H1 (cell line): ENCODE data around the gene ARAP2. TPM values are rescaled to one million over a fixed set of nuclear protein-coding genes. Genes with fewer than 3 reads are reported as not detected.

Experiments
- CTCF ChIA-PET: fragments of 300-600 bp; sonication (Branson Sonifier 250); formaldehyde crosslinking; loops from one replicate; lab custom pipeline; 2021; ENCODE audit not compliant: partially characterized antibody; lab: Charles Lee
- POLR2A ChIA-PET: fragments of 300-600 bp; sonication (Branson Sonifier 250); formaldehyde crosslinking; loops from one replicate; lab custom pipeline; 2021; ENCODE audit warnings: inconsistent platforms; ENCODE audit not compliant: partially characterized antibody; lab: Charles Lee
- DNase-seq, 2 experiments: peaks; one replicate each; pipeline versions ENCODE4 v3.0.0 to v3.0.0-alpha.2; 2010 to 2022; ENCODE audit warnings: low spot score in 2 of 2, low read depth in 1 of 2, mixed read lengths in 1 of 2
- FAIRE-seq: peaks from 2 replicates; lab custom pipeline; 2011; peaks lifted over from hg19 to GRCh38; lab: Jason Lieb, UNC
- H2AFZ ChIP-seq: 2 replicates; pipeline ENCODE4 v1.8.1; 2012; ENCODE audit warnings: low read length, inconsistent platforms
- H2AK5ac ChIP-seq: 2 replicates; pipeline ENCODE4 v1.6.1; 2013; ENCODE audit warnings: low read depth, low read length
- H2BK120ac ChIP-seq: replicated peaks from 2 replicates; pipeline ENCODE3; 2013; ENCODE audit warnings: low read depth, low read length, inconsistent platforms
- H2BK12ac ChIP-seq: 2 replicates; pipeline ENCODE4 v1.6.1; 2013; ENCODE audit warnings: low read depth, low read length
- H2BK15ac ChIP-seq: 2 replicates; pipeline ENCODE4 v1.6.1; 2013; ENCODE audit warnings: low read length
- H2BK20ac ChIP-seq: 2 replicates; pipeline ENCODE4 v1.6.1; 2013; ENCODE audit warnings: low read length
- H2BK5ac ChIP-seq: 2 replicates; pipeline ENCODE4 v1.6.1; 2013; ENCODE audit warnings: low read depth, low read length
- H3K14ac ChIP-seq: 2 replicates; pipeline ENCODE4 v1.6.1; 2013; ENCODE audit warnings: inconsistent platforms; ENCODE audit not compliant: insufficient read length
- H3K18ac ChIP-seq: 2 replicates; pipeline ENCODE4 v1.6.1; 2013; ENCODE audit warnings: low read length; ENCODE audit errors: extremely low read depth
- H3K23ac ChIP-seq: 2 replicates; pipeline ENCODE4 v1.6.1; 2013; ENCODE audit warnings: inconsistent platforms; ENCODE audit not compliant: insufficient read length
- H3K23me2 ChIP-seq: 2 replicates; pipeline ENCODE4 v1.6.1; 2013; ENCODE audit warnings: low read depth, low read length
- H3K27ac ChIP-seq: 2 replicates; pipeline ENCODE4 v1.6.1; 2011; ENCODE audit warnings: low read depth, low read length, inconsistent platforms
- H3K27me3 ChIP-seq, 4 experiments: replicated peaks in 1 of 4; 1 replicate in 1 of 4; 2 replicates in 3 of 4; pipeline versions ENCODE4 v1.6.1 to v1.8.1; 2011 to 2013; ENCODE audit warnings: low read length in 3 of 4, mild to moderate bottlenecking in 3 of 4, inconsistent platforms in 2 of 4, mixed read lengths in 2 of 4, moderate library complexity in 1 of 4; ENCODE audit not compliant: control insufficient read depth in 3 of 4, insufficient read depth in 3 of 4; ENCODE audit errors: extremely low read depth in 1 of 4
- H3K36me3 ChIP-seq, 4 experiments: 2 replicates each; pipeline versions ENCODE4 v1.6.1 to v1.8.1; 2011 to 2013; ENCODE audit warnings: mild to moderate bottlenecking in 4 of 4, low read length in 3 of 4, moderate library complexity in 2 of 4, control low read depth in 1 of 4, inconsistent platforms in 1 of 4; ENCODE audit not compliant: insufficient read depth in 4 of 4, control insufficient read depth in 2 of 4
- H3K4ac ChIP-seq: replicated peaks from 2 replicates; pipeline ENCODE3; 2013; ENCODE audit warnings: low read length, low read depth, mixed read lengths, inconsistent platforms; ENCODE audit not compliant: insufficient read length
- H3K4me1 ChIP-seq, 4 experiments: replicated peaks in 1 of 4; 1 replicate in 1 of 4; 2 replicates in 3 of 4; pipeline versions ENCODE4 v1.6.1 to v1.8.1; 2011 to 2013; ENCODE audit warnings: low read length in 3 of 4, inconsistent platforms in 2 of 4, mixed read lengths in 1 of 4; ENCODE audit not compliant: insufficient read depth in 4 of 4, control insufficient read depth in 3 of 4
- H3K4me2 ChIP-seq, 2 experiments: 2 replicates each; pipeline versions ENCODE4 v1.6.1 to v1.8.1; 2011 to 2013; ENCODE audit warnings: low read depth in 2 of 2, low read length in 2 of 2, control low read depth in 1 of 2, inconsistent platforms in 1 of 2, mild to moderate bottlenecking in 1 of 2; ENCODE audit not compliant: insufficient read depth in 1 of 2
- H3K4me3 ChIP-seq, 4 experiments: fragments of 200-600, 300-600 bp in 1 of 4; sonication (generic), shearing (Covaris generic), sonication (Bioruptor Twin) in 1 of 4; 2 replicates each; pipeline versions ENCODE4 v1.5.1 to v1.8.1; 2011 to 2016; ENCODE audit warnings: low read length in 4 of 4, low read depth in 3 of 4, control low read depth in 2 of 4, inconsistent platforms in 2 of 4, mild to moderate bottlenecking in 2 of 4, mixed read lengths in 1 of 4, moderate library complexity in 1 of 4; ENCODE audit not compliant: insufficient read depth in 2 of 4; ENCODE audit errors: extremely low read depth in 1 of 4
- H3K56ac ChIP-seq: replicated peaks from 2 replicates; pipeline ENCODE3; 2013; ENCODE audit warnings: low read depth, mild to moderate bottlenecking, mixed read lengths, low read length, inconsistent platforms; ENCODE audit not compliant: insufficient read length
- H3K79me1 ChIP-seq: 2 replicates; pipeline ENCODE4 v1.6.1; 2013; ENCODE audit warnings: low read depth, low read length, control low read depth
- H3K79me2 ChIP-seq, 2 experiments: 2 replicates each; pipeline versions ENCODE4 v1.6.1 to v1.8.1; 2012 to 2013; ENCODE audit warnings: low read length in 2 of 2, mild to moderate bottlenecking in 2 of 2, inconsistent platforms in 1 of 2; ENCODE audit not compliant: insufficient read depth in 2 of 2, control insufficient read depth in 1 of 2
- H3K9ac ChIP-seq, 4 experiments: replicated peaks in 1 of 4; 1 replicate in 1 of 4; 2 replicates in 3 of 4; pipeline versions ENCODE4 v1.6.1 to v1.8.1; 2011 to 2013; ENCODE audit warnings: low read depth in 3 of 4, low read length in 3 of 4, control low read depth in 2 of 4, mild to moderate bottlenecking in 2 of 4, moderate library complexity in 2 of 4, inconsistent platforms in 1 of 4; ENCODE audit errors: extremely low read depth in 1 of 4
- H3K9me3 ChIP-seq, 2 experiments: 2 replicates each; pipeline versions ENCODE4 v1.6.1 to v1.8.1; 2012 to 2013; ENCODE audit warnings: mild to moderate bottlenecking in 2 of 2, moderate library complexity in 2 of 2, control low read depth in 1 of 2, inconsistent platforms in 1 of 2, low read depth in 1 of 2, low read length in 1 of 2, mixed read lengths in 1 of 2; ENCODE audit not compliant: insufficient read depth in 2 of 2
- H4K20me1 ChIP-seq, 2 experiments: replicated peaks in 1 of 2; 2 replicates each; pipeline versions ENCODE3 to v1.8.1; 2011 to 2013; ENCODE audit warnings: inconsistent platforms in 2 of 2, low read length in 2 of 2, mild to moderate bottlenecking in 1 of 2; ENCODE audit not compliant: insufficient read depth in 2 of 2, control insufficient read depth in 1 of 2
- H4K5ac ChIP-seq: 2 replicates; pipeline ENCODE4 v1.6.1; 2013; ENCODE audit warnings: low read length, low read depth, mixed read lengths, inconsistent platforms; ENCODE audit not compliant: insufficient read length
- H4K8ac ChIP-seq: 2 replicates; pipeline ENCODE4 v1.8.0; 2013; ENCODE audit warnings: mild to moderate bottlenecking, moderate library complexity, low read length, inconsistent platforms; ENCODE audit not compliant: insufficient read depth; ENCODE audit errors: extremely low read depth
- H4K91ac ChIP-seq: replicated peaks from 2 replicates; pipeline ENCODE3; 2013; ENCODE audit warnings: low read length, mixed read lengths, inconsistent platforms; ENCODE audit not compliant: insufficient read length
- BACH1 ChIP-seq: IDR thresholded peaks from 2 replicates; pipeline ENCODE4 v1.6.1; 2012; ENCODE audit warnings: low read length, improper control_type of control experiment
- CREB1 ChIP-seq: IDR thresholded peaks from 2 replicates; pipeline ENCODE4 v1.6.1; 2012; ENCODE audit warnings: inconsistent platforms
- FOSL1 ChIP-seq: IDR thresholded peaks from 2 replicates; pipeline ENCODE4 v1.6.1; 2011; ENCODE audit warnings: mild to moderate bottlenecking, low read depth, low read length, moderate library complexity; ENCODE audit not compliant: insufficient read depth
- JUND ChIP-seq: IDR thresholded peaks from 2 replicates; pipeline ENCODE4 v1.6.1; 2011; ENCODE audit warnings: mild to moderate bottlenecking, improper control_type of control experiment, low read length
- KDM5A ChIP-seq: fragments of 200-600 bp; IDR thresholded peaks from 2 replicates; pipeline ENCODE4 v1.7.1; 2012; ENCODE audit warnings: mild to moderate bottlenecking, low read length, inconsistent platforms, mixed read lengths
- NANOG ChIP-seq: IDR thresholded peaks from 2 replicates; pipeline ENCODE4 v1.6.1; 2011; ENCODE audit warnings: low read length, low read depth, mild to moderate bottlenecking, inconsistent platforms; ENCODE audit not compliant: insufficient read depth, poor library complexity, severe bottlenecking
- POLR2A ChIP-seq, 2 experiments: IDR thresholded peaks; 1 replicate in 1 of 2; 2 replicates in 1 of 2; pipeline ENCODE4 v1.6.1; 2011; ENCODE audit warnings: low read depth in 2 of 2, low read length in 2 of 2, mild to moderate bottlenecking in 2 of 2; ENCODE audit errors: control extremely low read depth in 1 of 2
- RFX5 ChIP-seq: IDR thresholded peaks from 2 replicates; pipeline ENCODE4 v1.6.1; 2011; ENCODE audit warnings: low read depth, low read length, improper control_type of control experiment, borderline replicate concordance
- TBP ChIP-seq: IDR thresholded peaks from 2 replicates; pipeline ENCODE4 v1.6.1; 2011; ENCODE audit warnings: low read depth, low read length, improper control_type of control experiment
- whole genome bisulfite sequencing, 2 experiments: shearing (Covaris generic) in 1 of 2; methylation state at CpG; one replicate each; pipeline versions ENCODE4 v1.1.6 to v1.1.7; 2013 to 2015; ENCODE audit warnings: low lambda C conversion rate in 2 of 2, mixed read lengths in 2 of 2, inconsistent platforms in 1 of 2, low coverage in 1 of 2, missing lambda C conversion rate in 1 of 2; ENCODE audit not compliant: insufficient replicate concordance in 2 of 2, insufficient coverage in 1 of 2, insufficient read length in 1 of 2; ENCODE audit errors: extremely low coverage in 1 of 2, missing lambda C conversion rate in 1 of 2; 5-methylcytosine and 5-hydroxymethylcytosine counted together
- polyA plus RNA-seq, 7 experiments: library from polyadenylated mRNA; depleted of rRNA in 3 of 7; stranded (reverse) in 5 of 7; unstranded in 2 of 7; fragments of >200 nt in 5 of 7; fragments of 200-250 nt in 2 of 7; gene quantifications; 1 replicate in 5 of 7; 2 replicates in 1 of 7; 4 replicates in 1 of 7; pipeline versions ENCODE4 v1.2.1 to v1.2.3, GENCODE V29; 2011 to 2013; ENCODE audit warnings: missing spikeins in 2 of 7, mixed read lengths in 2 of 7
- total RNA-seq: library from RNA; stranded (reverse); fragmentation: NEBNext Ultra II Directional; extraction: Animal tissue kit (Norgen Biotek cat#: 25700); gene quantifications from 2 replicates; pipeline ENCODE4 v1.2.1, GENCODE V29; 2021

ARAP2 gene
- total and polyA plus RNA-seq, 2 of the 8 experiments (the other 6 are each of a cell fraction or from before 2014, with no cell fraction given), result 0.15 to 2.3 TPM

DNA sequence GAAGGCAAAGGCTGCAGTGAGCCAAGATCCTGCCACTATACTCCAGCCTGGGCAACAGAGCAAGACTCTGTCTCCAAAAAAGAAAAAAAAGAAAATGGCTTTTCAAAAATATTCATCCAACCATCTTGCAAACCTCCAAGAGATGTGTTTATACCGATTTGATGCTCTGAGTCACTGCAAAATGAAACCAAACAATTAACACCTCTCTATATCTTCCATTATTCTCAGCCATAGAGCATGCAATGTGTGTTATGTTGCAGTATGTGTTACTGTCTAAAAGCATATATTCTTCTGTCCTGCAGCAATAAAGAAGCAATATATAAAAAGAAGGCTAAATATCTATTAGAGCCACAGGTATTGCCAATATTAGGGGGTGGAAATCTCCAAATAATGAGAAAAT lies 51.4 kb downstream of the ARAP2 start:
- H2BK15ac ChIP-seq, result no peak overlapping the region
- H3K9me3 ChIP-seq, result no peaks in the 10 kb centered on the region; a peak in 1 of 4 replicates
- CTCF ChIA-PET, result interaction anchor here (2.5 kb wide), 1 partner anchor 8 kb away, joined by 7 read pairs; no protein-coding TSS in a partner anchor
- DNase-seq (no peak), FAIRE-seq (no peak)
- H3K9ac ChIP-seq, result no peak overlapping the region
- H4K8ac ChIP-seq, result no peak overlapping the region
- H2AK5ac ChIP-seq, result no peak overlapping the region
- H3K79me1 ChIP-seq, result no peaks in the 10 kb centered on the region
- no peak overlapping the region for H2BK20ac ChIP-seq
- no peak overlapping the region for H2BK120ac ChIP-seq
- no peak for TF ChIP-seq RFX5
- no peak for TF ChIP-seq NANOG
- no peak for TF ChIP-seq CREB1
- TF ChIP-seq KDM5A, result no peak
- TF ChIP-seq FOSL1, result no peak
- TF ChIP-seq BACH1, result no peak
- no peak for TF ChIP-seq POLR2A (IDR thresholded peaks at IDR 0.05; ENCODE audit: control extremely low read depth in 1 of 2, low read depth in 2 of 2, low read length in 2 of 2)
- no peak for TF ChIP-seq JUND
- no peak for TF ChIP-seq TBP
- H2BK5ac ChIP-seq, result no peak overlapping the region
- no peaks in the 10 kb centered on the region for H3K36me3 ChIP-seq
- no peak overlapping the region for H3K56ac ChIP-seq
- H4K91ac ChIP-seq, result no peak overlapping the region
- no peak overlapping the region for H3K4ac ChIP-seq
- H3K14ac ChIP-seq, result no peak overlapping the region
- no peaks in the 10 kb centered on the region for H4K20me1 ChIP-seq
- no peaks in the 10 kb centered on the region for H3K23me2 ChIP-seq
- 82% methylated on average over 1 of the region's 1 CpG; no CpG with 5 or more reads in 1 of the 2 experiments for WGBS, 2 experiments
- H3K27me3 ChIP-seq, result no peaks in the 10 kb centered on the region
- H3K23ac ChIP-seq, result no peak overlapping the region
- POLR2A ChIA-PET, result interaction anchor here (1.2 kb wide), 1 partner anchor 1425 kb away, joined by 3 read pairs; no protein-coding TSS in a partner anchor
- H3K27ac ChIP-seq, result no peak overlapping the region
- no peak overlapping the region for H2BK12ac ChIP-seq
- no peaks in the 10 kb centered on the region for H3K4me1 ChIP-seq
- H4K5ac ChIP-seq, result no peak overlapping the region
- no peak overlapping the region for H2AFZ ChIP-seq
- H3K4me3 ChIP-seq, result no peak overlapping the region
- no peak overlapping the region for H3K18ac ChIP-seq
- no peak overlapping the region for H3K4me2 ChIP-seq
- H3K79me2 ChIP-seq, result no peaks in the 10 kb centered on the region
